WERI-Rb-1 (cell line): ENCODE measurements around the gene SLC16A11.

Experiments used
- DNase-seq: peaks from one replicate; pipeline ENCODE4 v3.0.0-alpha.2; 2020
- H3K27ac ChIP-seq: fragments of 250-450 bp; sonication (Bioruptor Pico); 2 replicates; pipeline ENCODE4 v1.5.1; 2020; ENCODE audit warnings: mild to moderate bottlenecking, moderate library complexity
- H3K27me3 ChIP-seq: fragments of 250-450 bp; sonication (Bioruptor Pico); 2 replicates; pipeline ENCODE4 v1.5.1; 2021; ENCODE audit warnings: mild to moderate bottlenecking, low read depth, moderate library complexity; ENCODE audit not compliant: insufficient read depth, severe bottlenecking
- H3K36me3 ChIP-seq: fragments of 250-450 bp; sonication (Bioruptor Pico); 2 replicates; pipeline ENCODE4 v1.5.1; 2020; ENCODE audit warnings: mild to moderate bottlenecking, moderate library complexity
- H3K4me3 ChIP-seq: 2 replicates; pipeline ENCODE4 v1.5.1; 2011; ENCODE audit warnings: low read depth, mild to moderate bottlenecking, control low read depth, low read length
- H3K9me3 ChIP-seq: fragments of 250-450 bp; sonication (Bioruptor Pico); 2 replicates; pipeline ENCODE4 v1.5.1; 2021; ENCODE audit warnings: mild to moderate bottlenecking, moderate library complexity; ENCODE audit not compliant: severe bottlenecking
- TF ChIP-seq, protein P1 (sequence below): IDR thresholded peaks from 2 replicates; pipeline ENCODE4 v1.5.1; 2011; ENCODE audit warnings: low read depth, mild to moderate bottlenecking, control low read depth, inconsistent platforms, low read length

SLC16A11 gene

DNA sequence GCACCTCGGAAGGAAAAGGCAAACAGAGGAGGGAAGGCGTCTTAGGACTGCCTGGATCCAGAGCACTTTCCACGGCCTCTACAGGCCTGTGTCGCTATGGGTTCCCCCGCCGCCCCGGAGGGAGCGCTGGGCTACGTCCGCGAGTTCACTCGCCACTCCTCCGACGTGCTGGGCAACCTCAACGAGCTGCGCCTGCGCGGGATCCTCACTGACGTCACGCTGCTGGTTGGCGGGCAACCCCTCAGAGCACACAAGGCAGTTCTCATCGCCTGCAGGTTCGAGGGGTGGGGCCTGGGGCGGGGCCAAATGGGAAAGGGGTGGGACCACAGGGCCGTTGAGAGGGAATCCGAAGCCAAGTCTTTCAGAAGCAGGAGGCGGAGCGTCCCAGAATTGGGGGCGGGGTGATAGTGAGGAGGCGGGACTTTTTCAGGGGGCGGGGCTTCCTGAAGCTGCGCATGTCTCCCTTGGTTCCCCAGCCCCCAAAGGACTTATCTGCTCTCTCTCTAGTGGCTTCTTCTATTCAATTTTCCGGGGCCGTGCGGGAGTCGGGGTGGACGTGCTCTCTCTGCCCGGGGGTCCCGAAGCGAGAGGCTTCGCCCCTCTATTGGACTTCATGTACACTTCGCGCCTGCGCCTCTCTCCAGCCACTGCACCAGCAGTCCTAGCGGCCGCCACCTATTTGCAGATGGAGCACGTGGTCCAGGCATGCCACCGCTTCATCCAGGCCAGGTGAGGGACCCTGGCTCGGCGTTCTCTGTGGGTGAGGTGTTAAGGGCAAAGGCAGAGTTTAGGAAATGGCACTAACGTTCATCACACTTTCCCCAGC is 20.1 kb downstream of the SLC16A11 start:
- H3K36me3 ChIP-seq, result no peaks in the 10 kb centered on the region; the same call in 1 of the 2 replicates
- no peaks in the 10 kb centered on the region for H3K9me3 ChIP-seq
- H3K27me3 ChIP-seq, result no peaks in the 10 kb centered on the region
- peak; percentile 89 for DNase-seq
- H3K4me3 ChIP-seq, result peak overlapping the region; percentile 46
- peak overlapping the region; percentile 59 for H3K27ac ChIP-seq
- TF ChIP-seq, protein P1, sequence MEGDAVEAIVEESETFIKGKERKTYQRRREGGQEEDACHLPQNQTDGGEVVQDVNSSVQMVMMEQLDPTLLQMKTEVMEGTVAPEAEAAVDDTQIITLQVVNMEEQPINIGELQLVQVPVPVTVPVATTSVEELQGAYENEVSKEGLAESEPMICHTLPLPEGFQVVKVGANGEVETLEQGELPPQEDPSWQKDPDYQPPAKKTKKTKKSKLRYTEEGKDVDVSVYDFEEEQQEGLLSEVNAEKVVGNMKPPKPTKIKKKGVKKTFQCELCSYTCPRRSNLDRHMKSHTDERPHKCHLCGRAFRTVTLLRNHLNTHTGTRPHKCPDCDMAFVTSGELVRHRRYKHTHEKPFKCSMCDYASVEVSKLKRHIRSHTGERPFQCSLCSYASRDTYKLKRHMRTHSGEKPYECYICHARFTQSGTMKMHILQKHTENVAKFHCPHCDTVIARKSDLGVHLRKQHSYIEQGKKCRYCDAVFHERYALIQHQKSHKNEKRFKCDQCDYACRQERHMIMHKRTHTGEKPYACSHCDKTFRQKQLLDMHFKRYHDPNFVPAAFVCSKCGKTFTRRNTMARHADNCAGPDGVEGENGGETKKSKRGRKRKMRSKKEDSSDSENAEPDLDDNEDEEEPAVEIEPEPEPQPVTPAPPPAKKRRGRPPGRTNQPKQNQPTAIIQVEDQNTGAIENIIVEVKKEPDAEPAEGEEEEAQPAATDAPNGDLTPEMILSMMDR, result no peak

- TF ChIP-seq, protein P1, result no peak
- Histone ChIP-seq H3K4me3 (peak within 1 kb of the TSS; percentile 46), H3K36me3 (no peaks in the 10 kb centered on the region; the same call in 1 of the 2 replicates), H3K27me3 (no peaks in the 10 kb centered on the region), H3K27ac (peak within 1 kb of the TSS; percentile 60), H3K9me3 (no peaks in the 10 kb centered on the region)
- peak; percentile 51 for DNase-seq
Measured at GRCh38 chr17:7022781-7023571, 20.9 kb downstream of the SLC16A11 start, which contains the start of gene BCL6B. TSS of gene BCL6B (plus strand) at chr17:7023050. CDS start at chr17:7023672, 622 bp downstream.

DNA sequence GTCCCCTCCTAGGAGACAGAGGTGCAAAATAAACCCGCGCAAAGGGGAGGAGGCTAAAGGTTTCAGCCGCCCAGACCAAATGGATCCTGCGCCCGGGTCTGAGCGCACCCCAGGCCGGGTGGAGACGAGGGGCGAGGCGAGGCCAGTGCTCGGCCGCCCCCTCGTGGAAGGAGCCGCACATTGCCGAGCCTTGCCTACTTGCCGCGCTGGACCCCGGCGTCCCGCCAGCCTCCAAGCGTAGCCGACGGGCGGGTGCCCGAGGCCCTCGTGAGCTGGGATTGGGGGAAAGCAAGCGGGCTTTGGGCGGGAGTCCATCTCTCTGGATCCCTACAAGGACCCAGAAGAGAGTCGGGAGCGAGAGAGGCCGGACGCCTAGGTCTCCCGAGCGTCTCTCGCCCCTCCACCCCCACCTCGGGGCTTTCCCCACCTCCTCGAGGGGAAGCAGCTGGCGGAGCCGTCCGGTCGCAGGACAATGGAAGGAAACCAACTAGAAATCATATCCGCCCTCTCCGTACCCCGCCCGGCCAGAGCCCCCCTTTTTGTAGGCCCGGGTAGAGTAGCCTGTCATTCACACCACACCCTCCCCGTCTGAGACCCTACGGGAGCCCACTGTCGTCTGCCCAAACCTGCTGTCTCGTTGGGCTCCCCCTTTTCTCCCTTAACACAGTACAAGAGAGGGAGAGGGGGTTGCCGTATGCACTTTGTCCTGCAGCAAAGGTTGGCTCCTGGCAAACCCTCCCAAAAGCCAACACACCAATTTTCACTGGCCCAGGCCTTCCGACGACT is 21.7 kb downstream of the SLC16A11 start:
- Histone ChIP-seq H3K27ac (peak overlapping the region; percentile 60), H3K4me3 (peak overlapping the region; percentile 46), H3K9me3 (no peaks in the 10 kb centered on the region), H3K27me3 (no peaks in the 10 kb centered on the region), H3K36me3 (no peaks in the 10 kb centered on the region; the same call in none of the 2 replicates)
- TF ChIP-seq, protein P1, result peak; percentile 94
- peak; percentile 80 for DNase-seq

DNA sequence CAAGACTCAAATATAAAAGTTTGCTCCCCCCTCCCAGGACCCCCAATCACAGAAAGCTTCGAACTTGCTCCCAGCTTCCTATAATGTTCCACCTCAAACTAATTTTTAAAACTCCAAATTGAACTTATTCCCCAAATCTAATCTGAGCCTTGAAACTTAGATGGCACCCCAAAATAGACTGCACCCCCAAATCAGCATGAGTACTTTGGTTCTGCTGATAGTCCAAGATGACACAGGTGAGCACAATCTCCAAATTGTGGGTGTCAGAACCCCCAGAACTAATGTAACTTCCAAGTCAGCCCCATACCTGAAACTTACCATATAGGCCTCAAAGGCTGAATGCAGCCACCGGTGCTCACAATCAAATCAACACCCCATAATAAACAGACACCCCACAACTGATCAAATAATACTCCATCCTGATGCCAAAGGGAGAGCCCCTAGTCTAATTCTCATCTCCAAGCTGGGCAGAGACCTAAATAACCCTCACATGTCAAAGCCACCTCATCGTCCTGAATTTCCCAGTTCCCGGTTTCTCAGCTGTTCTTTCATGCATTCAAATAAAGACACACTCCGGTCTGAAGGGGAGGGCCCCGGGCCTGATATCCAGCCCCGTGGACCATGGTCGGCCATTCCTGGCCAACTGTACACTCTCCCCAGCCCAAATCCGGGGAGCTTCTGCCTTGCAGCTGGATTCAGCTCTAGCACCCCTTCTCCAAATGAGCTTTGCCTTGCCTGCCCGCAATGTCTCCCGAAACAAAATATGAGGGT is 22.8 kb downstream of the SLC16A11 start:
- H3K4me3 ChIP-seq, result no peak overlapping the region
- H3K27ac ChIP-seq, result no peak overlapping the region
- TF ChIP-seq, protein P1, result no peak
- DNase-seq, result no peak
- H3K9me3 ChIP-seq, result no peaks in the 10 kb centered on the region
- H3K36me3 ChIP-seq, result no peaks in the 10 kb centered on the region; the same call in none of the 2 replicates
- no peaks in the 10 kb centered on the region for H3K27me3 ChIP-seq
